HG02870 (cell line): ENCODE data around the gene TRAF7.
"Not testable (repeated sequence)": the region's sequence is repeated elsewhere in the genome, so short reads cannot be mapped to it uniquely, and the experiment has no call there.

Experiments
- ATAC-seq: cut with Tn5 transposase; IDR thresholded peaks from one replicate; pipeline ENCODE4 v1.9.1; 2021; ENCODE audit warnings: mild to moderate bottlenecking, moderate library complexity; ENCODE audit not compliant: unreplicated experiment

The TRAF7 gene

DNA sequence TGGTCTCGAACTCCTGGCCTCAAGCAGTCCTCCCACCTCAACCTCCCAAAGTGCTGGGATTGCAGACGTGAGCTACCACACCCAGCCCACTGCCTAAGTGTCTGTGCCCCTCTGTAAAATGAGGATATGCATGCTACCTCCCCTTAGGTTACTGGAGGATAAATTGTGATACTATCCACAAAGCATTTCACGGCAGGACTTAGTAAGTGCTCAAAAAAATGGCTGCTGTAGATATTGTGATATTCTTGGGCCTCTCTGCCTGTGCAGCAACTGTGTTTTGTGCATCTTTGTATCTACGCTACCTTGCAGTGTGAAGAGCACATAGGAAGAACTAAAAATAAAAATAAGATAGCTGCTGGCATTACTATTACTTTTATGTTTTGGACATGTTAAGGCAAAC, 42.7 kb downstream of the TRAF7 start:
- no peak for ATAC-seq

DNA sequence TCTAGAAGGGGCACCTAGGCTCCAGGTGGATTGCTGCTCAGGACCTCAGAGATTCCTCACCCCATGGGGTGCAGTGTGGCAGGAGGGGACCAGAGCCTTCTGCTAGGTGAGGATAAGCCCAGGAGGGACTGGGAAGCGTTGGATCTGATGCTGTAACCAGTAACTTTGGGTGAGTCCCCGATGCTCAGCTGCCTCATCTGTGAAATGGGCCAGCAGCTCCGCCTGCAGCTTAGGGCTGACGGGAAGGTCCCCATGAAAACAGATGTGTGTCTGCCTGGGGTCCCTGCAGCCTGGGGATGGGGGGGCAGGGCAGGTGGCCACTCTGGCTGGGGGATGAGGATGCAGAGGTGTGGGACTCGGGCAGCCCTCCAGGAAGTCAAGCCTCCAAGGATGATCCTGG, 43.5 kb downstream of the TRAF7 start:
- no peak for ATAC-seq

DNA sequence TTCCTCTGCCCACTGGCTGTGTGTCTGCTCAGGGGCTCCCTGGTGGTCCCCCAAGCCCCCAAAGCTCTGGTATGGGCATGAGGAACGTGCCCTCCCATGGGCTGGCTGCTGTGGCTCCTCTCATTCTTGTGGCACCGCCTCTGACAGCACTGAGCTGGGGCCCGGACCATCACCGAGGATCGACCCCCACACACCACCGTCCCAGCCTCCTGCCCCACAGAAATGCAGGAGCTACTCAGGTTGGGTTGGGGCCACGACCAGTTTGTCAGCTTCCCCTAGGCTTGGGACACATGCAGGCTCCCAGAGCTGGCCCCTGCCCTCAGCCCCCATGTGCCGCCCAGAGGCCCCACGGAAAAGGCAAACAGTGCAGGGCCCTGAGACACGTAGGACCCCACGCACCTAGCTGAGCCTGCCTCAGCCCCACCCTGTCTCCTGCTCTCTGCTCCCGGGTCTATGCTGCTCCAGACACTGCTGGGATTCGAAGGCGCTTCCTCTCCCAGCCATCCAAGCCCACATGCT, 44.1 kb downstream of the TRAF7 start:
- ATAC-seq, result no peak

DNA sequence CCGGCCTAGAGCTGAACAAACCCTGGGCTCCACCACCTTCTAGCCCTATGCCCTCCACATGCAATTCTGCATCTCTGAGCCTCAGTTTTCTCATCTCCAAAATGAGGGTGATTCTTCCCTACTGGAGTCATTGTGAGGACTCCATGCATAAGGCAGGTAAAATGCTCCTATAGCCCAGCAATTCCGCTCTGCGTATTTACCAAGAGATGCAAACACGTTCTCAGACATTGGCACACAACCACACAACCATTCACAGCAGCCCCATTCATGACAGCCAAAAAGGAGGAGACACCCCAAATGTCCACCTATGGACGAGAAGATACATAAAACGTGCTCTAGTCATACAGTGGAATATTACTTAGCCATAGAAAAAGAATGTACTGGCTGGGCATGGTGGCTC, 44.7 kb downstream of the TRAF7 start:
- no peak for ATAC-seq

DNA sequence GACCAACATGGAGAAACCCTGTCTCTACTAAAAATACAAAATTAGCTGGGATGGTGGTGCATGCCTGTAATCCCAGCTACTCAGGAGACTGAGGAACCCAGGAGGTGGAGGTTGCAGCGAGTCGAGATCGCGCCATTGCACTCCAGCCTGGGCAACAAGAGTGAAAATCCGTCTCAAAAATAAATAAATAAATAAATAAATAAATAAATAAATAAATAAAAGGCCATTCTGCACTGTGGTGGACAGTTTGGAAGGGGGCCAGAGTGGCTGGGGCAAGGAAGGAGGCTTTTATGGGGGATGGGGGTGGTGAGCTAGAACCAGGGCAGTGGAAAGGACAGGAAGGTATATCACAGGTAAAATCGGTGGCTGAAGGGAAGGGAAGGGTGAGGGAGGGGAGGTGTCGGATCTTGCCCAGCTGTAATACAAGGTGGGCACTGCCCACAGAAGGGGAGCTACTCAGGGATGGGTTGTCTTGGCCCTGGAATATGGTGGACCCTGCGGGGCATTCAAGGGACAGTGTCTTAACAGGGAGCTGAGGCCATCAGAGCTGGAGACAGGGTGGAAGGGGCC, 47.6 kb downstream of the TRAF7 start:
- not testable (repeated sequence) for ATAC-seq

DNA sequence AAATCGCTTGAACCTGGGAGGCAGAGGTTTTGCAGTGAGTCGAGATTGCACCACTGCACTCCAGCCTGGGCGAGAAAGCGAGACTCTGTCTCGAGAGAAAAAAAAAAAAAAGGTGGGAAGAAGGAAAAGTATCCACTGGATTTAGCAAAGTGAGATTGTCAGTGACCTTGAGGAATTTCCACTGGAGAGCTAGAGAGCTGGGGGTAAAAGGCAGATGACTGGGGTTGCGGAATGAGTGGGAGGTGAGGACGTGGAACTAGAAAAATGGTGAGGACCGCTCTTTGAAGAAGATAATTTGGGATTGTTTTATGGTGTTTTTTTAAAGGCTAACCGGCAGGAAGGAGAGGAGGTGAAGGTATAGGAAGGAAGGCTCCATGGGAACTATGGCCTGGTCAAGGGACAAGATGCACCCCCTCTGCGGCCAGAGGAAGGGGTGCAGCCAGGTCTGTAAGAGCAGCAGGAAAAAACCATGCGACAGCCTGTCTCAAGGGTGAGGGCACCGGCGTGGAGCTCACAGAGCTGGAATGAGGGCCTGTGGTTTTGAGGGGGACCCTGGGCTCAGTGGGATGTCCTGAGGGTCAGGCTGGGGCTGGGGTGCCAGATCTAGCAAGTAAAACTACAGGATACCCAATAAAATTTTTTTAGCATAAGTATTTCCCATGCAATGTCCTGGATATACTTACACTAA, 49.0 kb downstream of the TRAF7 start:
- no peak for ATAC-seq

DNA sequence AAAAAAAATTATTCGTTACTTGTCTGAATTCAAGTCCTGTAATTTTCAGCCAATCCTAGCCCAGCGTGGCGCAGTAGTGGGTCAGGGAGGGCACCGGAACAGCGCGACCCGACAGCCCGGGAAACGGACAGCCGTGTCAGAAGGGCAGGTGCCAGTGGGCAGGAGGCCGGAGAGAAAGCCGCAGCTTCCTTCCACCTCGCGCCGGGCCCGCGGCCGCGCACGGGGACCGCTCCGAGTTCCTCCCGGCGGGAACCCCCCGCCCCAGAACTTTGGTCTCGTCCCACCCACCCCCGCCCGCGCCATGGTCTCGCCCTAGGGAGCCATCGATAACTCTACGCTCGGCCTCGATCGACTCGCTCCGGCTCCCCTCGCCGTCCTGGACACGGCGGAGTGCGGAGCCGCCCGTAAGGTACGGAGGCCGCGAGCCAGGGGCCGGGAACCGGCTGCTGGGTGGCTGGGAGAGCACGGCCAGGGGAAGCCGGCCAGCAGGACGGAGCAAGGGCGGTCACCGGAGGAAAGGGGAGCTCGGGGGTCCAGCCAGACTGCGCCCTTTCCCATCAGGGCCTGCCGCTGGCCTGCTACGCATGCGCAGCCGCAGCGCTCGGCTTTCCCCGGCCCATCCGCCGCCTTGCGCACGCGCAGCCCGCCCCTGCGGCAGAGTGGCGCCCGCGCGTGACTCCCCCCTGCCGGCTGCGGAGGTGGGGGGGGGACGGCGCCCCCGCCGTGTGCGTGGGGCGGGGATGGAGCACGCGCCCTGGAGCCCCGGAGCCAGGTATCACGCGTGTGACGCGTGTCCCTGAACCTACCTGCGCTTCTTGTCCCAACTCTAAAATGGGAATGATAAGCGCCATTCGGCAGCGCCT, 49.8 kb downstream of the TRAF7 start, which contains the start of gene MLST8:
MLST8 (plus strand) TSS at position 351 of the 863 bp plus-strand sequence. CDS start 632 bp downstream, outside the sequence.
- ATAC-seq, result peak; percentile 74

DNA sequence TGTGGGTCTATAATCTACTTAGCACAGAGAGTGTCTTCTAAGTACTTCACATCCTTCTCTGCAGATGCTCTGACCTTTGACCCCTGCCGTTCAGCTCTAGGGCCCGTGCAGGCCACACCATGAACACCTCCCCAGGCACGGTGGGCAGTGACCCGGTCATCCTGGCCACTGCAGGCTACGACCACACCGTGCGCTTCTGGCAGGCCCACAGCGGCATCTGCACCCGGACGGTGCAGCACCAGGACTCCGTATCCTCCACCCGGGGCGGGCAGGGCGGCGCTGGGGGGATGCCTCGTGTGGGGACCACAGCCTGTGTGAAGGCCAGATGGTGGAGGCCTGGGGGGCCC, 50.4 kb downstream of the TRAF7 start:
- ATAC-seq, result no peak

DNA sequence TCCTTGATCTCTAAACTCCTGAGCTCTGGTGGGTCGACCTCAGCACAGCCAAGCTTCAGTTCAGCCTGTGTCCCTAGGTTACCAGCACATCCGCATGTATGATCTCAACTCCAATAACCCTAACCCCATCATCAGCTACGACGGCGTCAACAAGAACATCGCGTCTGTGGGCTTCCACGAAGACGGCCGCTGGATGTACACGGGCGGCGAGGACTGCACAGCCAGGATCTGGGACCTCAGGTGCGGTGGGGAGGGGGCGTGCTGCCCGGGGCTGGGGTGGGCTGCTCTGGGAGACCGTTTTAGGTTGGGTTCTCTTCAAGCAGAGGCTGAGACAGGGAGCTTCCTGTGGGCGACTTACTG, 50.8 kb downstream of the TRAF7 start:
- ATAC-seq, result no peak

DNA sequence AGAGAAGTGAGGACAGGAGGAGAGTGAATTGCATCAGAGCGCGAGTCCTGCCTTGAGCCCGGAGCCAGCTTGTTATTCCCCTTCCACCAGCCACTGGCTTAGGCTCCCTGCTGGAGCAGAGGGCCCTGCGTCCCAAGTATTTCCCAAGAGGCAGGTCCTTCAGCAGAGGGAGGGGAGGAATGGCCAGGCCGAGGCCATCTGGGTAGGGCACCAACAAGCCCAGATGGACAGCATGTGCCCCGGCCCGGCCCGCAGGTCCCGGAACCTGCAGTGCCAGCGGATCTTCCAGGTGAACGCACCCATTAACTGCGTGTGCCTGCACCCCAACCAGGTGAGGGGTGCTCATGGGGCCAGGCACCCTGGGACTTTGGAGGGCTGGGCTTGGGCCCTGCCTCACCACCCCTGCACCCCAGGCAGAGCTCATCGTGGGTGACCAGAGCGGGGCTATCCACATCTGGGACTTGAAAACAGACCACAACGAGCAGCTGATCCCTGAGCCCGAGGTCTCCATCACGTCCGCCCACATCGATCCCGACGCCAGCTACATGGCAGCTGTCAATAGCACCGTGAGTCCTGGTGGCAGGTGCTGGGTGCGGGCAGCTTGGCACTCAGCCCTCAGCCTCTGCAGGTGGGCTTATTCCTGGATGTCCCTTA, 51.3 kb downstream of the TRAF7 start:
- no peak for ATAC-seq

DNA sequence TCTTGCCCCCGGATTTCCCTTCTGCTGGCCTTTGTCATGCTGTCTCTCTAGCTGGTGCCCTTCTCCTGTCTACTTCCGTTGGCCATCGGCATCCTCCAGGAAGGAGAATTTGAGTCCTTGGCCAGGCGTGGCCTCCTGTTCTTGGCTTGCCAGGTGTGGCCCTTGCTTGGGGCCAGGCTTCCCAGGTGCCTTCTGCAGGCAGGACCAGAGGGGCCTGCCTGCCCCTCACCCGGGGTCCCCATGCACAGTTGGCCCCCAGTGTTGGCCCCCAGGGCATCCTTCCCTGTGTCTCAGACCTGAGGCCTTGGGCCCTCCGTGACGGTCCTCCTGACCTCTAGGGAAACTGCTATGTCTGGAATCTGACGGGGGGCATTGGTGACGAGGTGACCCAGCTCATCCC, 52.3 kb downstream of the TRAF7 start:
- no peak for ATAC-seq

DNA sequence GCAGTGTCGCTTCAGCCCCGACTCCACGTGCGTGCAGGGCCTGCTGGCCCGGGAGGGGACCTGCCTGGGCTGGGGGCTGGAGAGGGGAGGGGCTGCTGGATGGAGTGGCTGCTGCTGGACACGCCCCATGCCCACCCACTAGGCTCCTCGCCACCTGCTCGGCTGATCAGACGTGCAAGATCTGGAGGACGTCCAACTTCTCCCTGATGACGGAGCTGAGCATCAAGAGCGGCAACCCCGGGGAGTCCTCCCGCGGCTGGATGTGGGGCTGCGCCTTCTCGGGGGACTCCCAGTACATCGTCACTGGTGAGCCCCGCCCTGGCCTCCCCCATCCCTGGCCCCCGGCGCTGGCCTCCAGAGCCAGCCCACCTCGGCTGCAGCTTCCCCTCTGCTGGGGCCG, 52.7 kb downstream of the TRAF7 start:
- no peak for ATAC-seq

DNA sequence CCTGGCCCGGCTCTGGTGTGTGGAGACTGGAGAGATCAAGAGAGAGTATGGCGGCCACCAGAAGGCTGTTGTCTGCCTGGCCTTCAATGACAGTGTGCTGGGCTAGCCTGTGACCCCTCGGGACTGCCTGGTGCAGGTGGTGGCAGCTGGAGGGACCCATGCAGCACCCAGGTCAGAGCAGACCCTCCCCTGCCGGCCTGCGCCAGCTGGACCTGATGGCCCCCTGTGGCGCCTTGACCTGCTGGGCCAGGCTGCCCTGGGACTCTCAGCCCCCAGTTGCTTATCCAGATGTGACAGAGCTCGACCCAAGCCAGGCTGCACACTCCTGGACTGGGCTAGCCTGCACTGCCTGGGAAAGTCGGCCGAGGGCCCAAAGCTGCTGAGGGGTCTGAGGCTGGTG, 53.2 kb downstream of the TRAF7 start:
- no peak for ATAC-seq

DNA sequence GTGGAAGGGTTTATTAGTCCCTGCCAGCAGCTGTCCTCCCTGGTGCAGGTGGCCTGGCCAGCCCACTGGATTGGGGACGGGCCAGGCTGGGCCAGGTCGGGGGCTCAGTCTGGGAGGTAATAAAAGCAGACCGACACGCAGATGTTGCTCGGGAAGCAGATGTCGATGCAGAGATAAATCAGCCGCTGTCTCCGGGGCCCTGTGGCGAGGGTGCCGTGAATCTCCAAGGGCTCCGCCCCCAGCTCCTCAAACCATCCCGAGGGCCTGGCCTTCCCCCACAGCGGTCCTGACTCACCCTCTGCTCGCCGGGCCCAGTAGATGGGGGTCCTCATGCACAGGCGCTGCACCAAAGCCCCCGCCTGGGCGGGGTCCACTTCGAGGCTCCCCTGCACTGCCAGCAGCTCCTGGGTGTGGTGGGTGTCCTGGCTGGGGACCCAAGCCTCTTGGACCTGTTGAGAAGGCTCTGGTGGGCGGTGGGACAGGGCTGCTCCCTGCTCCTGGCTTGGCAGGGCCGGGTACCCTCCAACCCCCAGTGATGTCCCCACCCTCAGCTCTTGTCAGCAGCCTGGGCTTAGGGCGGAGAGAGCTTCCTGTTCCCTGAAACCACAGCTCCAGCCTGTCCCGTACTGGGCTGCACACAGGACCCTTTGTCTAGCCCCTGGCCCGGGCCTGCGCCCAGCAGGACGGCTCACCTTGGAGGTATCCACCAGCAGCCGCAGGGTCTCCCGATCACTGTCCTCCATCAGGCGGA, 53.9 kb downstream of the TRAF7 start:
- no peak for ATAC-seq

DNA sequence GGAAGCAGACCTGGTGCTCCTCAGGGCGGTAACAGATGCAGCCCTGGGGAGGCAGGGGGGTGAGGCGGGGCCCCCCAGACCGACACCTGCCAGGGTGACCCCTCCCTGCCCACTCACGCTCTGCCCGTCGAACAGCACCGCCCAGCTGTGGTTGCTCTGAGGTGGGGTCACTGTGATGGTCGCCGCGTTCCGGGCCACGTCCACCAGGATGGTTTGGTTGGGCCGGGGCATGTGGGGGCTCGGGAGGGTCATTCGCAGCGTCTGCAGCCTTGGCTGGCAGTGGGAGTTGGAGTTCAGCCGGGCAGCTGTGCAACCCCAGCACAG, 54.4 kb downstream of the TRAF7 start:
- ATAC-seq, result no peak

DNA sequence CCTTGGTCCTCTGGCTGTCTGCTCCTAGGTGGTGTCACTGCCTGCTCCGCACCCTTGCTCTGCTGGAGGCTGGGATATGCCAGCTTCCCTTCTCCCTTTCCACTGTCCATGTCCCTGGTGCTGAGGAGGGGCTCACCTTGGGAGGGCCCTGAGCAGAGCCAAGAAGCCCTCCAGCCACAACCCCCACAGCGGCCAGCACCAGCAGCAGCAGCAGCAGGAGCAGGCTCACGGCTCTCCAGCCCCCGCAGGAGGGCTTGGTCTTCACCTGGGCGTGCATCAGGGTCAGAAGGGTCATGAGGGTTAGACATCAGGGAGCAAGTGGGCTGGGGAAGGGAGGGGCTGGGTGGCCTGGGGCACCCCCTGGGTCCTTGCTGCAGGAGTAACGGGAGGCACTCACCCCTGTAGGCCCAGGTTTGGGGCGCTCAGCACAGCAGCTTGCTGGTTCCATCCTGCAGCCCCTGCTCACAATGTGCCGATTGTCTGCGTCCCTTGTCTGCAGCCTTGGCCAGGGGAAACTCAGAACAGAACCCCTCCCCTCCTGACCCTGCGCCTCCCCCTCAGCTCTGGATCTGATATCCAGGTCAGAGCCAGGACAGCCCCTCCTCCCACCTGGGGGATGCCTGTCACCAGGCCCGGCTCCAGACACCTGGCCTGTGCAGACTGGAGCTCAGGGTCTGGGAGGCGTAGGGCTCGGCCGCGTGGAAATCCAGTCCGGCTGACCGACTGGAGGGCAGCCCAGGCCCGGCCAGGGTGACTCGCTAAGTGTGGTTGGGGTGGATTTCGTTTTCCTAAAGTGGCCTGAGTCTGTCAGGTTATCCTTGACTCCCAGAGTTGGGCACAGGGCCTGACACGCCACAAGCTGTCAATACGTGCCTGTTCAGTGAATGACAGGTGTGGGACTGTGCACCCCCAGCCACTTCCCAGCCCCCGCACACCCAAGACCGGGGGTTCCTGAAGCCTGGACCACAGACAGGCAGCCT, 55.1 kb downstream of the TRAF7 start, which contains the start of gene BRICD5:
BRICD5 (minus strand) TSS at position 478 of the 980 bp plus-strand sequence; CDS start at position 448, 30 bp downstream.
- no peak for ATAC-seq

DNA sequence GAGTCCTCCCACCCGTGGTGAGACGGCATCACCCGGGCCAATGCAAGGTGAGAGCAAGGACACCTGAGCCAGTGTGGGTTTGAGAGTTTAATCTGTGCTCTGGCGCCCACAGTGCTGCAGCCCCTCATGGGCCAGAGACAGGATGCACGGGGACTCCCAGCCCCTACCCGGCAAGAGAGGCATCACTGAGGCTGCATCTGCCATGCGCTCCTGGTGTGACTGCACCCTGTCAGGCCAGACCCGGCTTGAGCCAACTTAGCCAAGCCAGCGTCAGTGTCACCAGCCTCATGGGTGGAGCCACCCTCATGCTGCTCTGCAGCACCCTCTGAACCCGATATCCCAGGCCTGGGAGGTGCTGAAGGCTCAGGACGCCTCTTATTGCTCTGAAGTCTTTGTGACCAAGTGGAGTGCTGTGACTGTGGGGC, 56.4 kb downstream of the TRAF7 start:
- ATAC-seq, result no peak

DNA sequence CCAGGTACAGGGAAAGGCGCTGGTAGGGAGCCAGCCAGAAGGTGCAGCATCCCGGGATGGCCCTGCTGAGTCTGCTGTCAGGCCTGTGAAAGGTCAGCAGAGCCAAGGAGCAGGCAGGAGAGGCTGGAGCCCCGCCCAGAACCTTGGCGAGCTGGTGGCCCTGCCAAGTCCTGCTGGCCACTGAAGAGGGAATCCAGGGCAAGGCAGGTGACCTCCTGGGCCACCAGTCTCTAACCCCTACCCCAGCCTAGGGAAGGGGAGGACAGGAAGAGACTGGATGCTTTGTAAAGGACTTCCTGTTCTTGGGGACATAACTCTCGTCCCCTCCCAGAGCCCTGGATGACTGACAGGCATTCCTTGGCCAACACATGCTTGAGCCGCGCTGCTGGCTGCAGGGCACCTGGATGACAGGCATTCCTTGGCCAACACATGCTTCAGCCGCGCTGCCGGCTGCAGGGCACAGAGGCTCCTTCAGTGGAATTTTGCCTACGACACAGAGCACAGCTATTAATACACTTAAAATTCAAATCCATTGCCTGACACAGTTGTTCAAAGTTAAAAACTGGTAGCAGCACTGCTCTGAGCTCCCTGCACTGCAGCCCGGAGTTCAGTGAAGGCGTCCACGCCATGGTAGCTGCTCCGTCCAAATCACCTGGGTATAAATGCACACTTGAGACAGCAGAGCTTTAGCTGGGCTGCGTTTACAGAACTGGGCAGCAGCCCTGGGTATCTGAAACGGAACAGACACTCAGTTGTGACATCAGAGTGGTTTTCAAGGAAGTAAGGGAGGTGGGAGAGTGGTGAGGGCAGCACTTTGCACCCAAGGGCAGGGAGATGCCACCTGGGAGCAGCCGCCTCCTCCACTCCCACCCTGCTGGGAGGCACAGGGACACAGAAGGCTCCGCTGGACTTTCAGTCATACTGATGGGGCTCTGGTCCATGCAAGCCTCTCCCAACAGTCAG, 57.1 kb downstream of the TRAF7 start:
- ATAC-seq, result no peak
